ENCODE measurements around the gene TFCP2. TPM values are rescaled to one million over a fixed set of nuclear protein-coding genes. Genes with fewer than 3 reads are reported as not detected.

TFCP2 gene
- total RNA-seq, 2 donors from 2014 or later: 24.4 to 30.9 TPM

GRCh38 chr12:51090705-51091229, 82.2 kb downstream of the TFCP2 start:
- H3K27me3 ChIP-seq: no peaks in the 10 kb centered on the region
- H3K4me1 ChIP-seq: no peaks in the 10 kb centered on the region
- H3K36me3 ChIP-seq: no peaks in the 10 kb centered on the region
- no peak for TF ChIP-seq CTCF (IDR thresholded peaks at IDR 0.05)
- no peaks in the 10 kb centered on the region for H3K9me3 ChIP-seq
- H3K27ac ChIP-seq: no peak overlapping the region
- H3K4me3 ChIP-seq: no peak overlapping the region
- H3K9ac ChIP-seq (ENCODE audit: low read depth in 2 of 2, low read length in 2 of 2): no peak overlapping the region
- DNase-seq: no peak
- intact Hi-C loops (cut with DNase I): no loop called here

DNA sequence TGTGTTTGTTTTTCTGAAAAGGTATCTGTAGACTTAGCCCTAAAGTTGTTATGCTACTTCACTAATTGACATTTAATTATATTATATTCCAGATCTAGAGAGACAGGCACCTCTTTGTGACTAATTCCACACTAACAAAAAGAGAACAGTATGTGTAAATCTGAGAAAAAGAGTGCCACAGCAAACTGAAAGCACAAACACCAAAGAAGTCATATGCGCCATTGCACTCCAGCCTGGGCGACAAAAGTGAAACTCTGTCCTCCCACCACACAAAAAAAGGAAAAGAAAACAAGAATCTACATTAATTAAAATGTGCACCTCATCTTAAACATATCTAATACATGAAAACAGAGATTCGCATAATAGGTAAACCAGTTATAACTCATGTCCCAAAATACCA, 85.1 kb downstream of the TFCP2 start:
- Histone ChIP-seq H3K9me3 (no peaks in the 10 kb centered on the region), H3K36me3 (no peaks in the 10 kb centered on the region), H3K27ac (no peak overlapping the region), H3K4me3 (no peak overlapping the region), H3K9ac (ENCODE audit: low read depth in 2 of 2, low read length in 2 of 2) (no peak overlapping the region), H3K4me1 (no peaks in the 10 kb centered on the region), H3K27me3 (no peaks in the 10 kb centered on the region)
- intact Hi-C loops (cut with DNase I): no loop called here
- TF ChIP-seq CTCF (IDR thresholded peaks at IDR 0.05): no peak
- no peak for DNase-seq

DNA sequence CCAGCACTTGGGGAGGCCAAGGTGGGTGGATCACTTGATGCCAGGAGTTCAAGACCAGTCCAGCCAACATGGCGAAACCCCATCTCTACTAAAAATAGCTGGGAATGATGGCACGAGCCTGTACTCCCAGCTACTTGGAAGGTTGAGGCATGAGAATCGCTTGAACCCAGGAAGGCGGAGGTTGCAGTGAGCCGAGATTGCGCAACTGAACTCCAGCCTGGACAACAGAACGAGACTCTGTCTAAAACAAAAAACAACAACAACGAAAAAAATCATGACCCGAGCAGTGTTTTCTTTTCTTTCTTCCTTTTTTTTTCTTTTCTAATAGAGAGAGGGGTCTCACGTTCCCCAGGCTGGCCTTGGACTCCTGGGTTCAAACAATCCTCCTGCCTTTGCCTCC, 86.0 kb downstream of the TFCP2 start:
- H3K36me3 ChIP-seq: no peaks in the 10 kb centered on the region
- H3K9me3 ChIP-seq: no peaks in the 10 kb centered on the region
- H3K9ac ChIP-seq (ENCODE audit: low read depth in 2 of 2, low read length in 2 of 2): no peak overlapping the region
- intact Hi-C loops (cut with DNase I): no loop called here
- no peaks in the 10 kb centered on the region for H3K27me3 ChIP-seq
- no peak overlapping the region for H3K4me3 ChIP-seq
- peaks cover 6% of the 10 kb centered on the region for H3K4me1 ChIP-seq
- DNase-seq: no peak
- TF ChIP-seq CTCF (IDR thresholded peaks at IDR 0.05): no peak
- no peak overlapping the region for H3K27ac ChIP-seq

DNA sequence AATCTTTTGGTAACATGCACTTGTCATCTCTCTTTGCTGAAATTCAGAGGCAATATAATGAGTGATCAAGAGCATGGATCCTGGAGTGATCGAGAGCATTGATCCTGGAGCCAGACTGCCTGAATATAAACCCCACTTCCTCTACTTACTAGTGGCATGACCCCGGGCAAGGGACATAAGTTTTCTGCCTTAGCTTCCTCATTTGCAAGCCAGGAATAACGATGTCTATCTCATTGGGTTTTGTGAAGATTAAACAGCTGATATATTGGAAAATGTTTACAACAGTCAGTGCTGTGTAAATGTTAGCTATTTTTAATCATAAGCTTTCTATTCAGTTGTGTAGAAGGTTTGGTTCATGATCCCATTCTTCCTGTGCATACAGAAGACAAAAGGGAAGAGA, 87.2 kb downstream of the TFCP2 start:
- no peak overlapping the region for H3K4me3 ChIP-seq
- intact Hi-C loops (cut with DNase I): no loop called here
- no peak overlapping the region for H3K9ac ChIP-seq (ENCODE audit: low read depth in 2 of 2, low read length in 2 of 2)
- no peak for TF ChIP-seq CTCF (IDR thresholded peaks at IDR 0.05)
- no peaks in the 10 kb centered on the region for H3K9me3 ChIP-seq
- H3K36me3 ChIP-seq: no peaks in the 10 kb centered on the region
- peaks cover 7% of the 10 kb centered on the region for H3K4me1 ChIP-seq
- no peak overlapping the region for H3K27ac ChIP-seq
- H3K27me3 ChIP-seq: no peaks in the 10 kb centered on the region
- DNase-seq: no peak

- peak within 1 kb of the TSS; percentile 89 for H3K27ac ChIP-seq
- intact Hi-C loops (cut with DNase I): no loop called here
- peak within 1 kb of the TSS; percentile 86 to 97 for H3K9ac ChIP-seq (ENCODE audit: low read depth in 2 of 2, low read length in 2 of 2)
- no peak for TF ChIP-seq CTCF (IDR thresholded peaks at IDR 0.05)
- H3K36me3 ChIP-seq: no peaks in the 10 kb centered on the region
- no peaks in the 10 kb centered on the region for H3K27me3 ChIP-seq
- no peaks in the 10 kb centered on the region for H3K9me3 ChIP-seq
- DNase-seq: peak; percentile 96
- peak within 1 kb of the TSS; percentile 84 for H3K4me3 ChIP-seq
- H3K4me1 ChIP-seq: peaks cover 7% of the 10 kb centered on the region
Observed at GRCh38 chr12:51083126-51083833, 89.7 kb downstream of the TFCP2 start, which contains the start of gene CSRNP2. Gene CSRNP2 (minus strand): TSS chr12:51083596. CDS start chr12:51076561, 7,035 bp downstream.
